ENCODE measurements around the gene CBY2.

- no peak for TF ChIP-seq CTCF (IDR thresholded peaks at IDR 0.05)
- TF ChIP-seq POLR2AphosphoS5 (IDR thresholded peaks at IDR 0.05) = no peak
- TF ChIP-seq POLR2A (IDR thresholded peaks at IDR 0.05) = no peak
These were observed 810 bp downstream of the CBY2 start for GRCh38 chr13:45702869-45703391.

Measured in stomach (tissue), 4 donors.